T-cell (primary cell): Measurements from ENCODE around the gene B4GALNT3. TPM values are rescaled to one million over a fixed set of nuclear protein-coding genes. Genes with fewer than 3 reads are reported as not detected.
A peak's percentile ranks its signal among the peaks of the same experiment; 100 is the strongest.

Source experiments
- ATAC-seq, 4 experiments: fragments of 200-7000 bp in 3 of 4; fragments of 150-1000 bp in 1 of 4; cut with Tn5 transposase; replicated peaks in 1 of 4; 1 replicate in 3 of 4; 2 replicates in 1 of 4; pipeline ENCODE4 v1.10.0; 2021; ENCODE audit warnings: moderate library complexity in 3 of 4, mild to moderate bottlenecking in 2 of 4, moderate number of reproducible peaks in 1 of 4
- CTCF ChIA-PET, 2 donors: fragments of 300-600 bp; sonication (Branson Sonifier 250); formaldehyde crosslinking; loops; one replicate each; lab custom pipeline; 2022; ENCODE audit warnings: antibody characterized with exemption in 2 of 2; lab: Charles Lee
- POLR2A ChIA-PET, 2 donors: fragments of 300-600 bp; sonication (Branson Sonifier 250); formaldehyde crosslinking; loops; one replicate each; lab custom pipeline; 2022; ENCODE audit warnings: antibody characterized with exemption in 2 of 2; lab: Charles Lee
- DNase-seq, 35 experiments: peaks; one replicate each; pipeline versions ENCODE4 v3.0.0 to v3.0.0-alpha.2; 2013 to 2023
- H3K27ac ChIP-seq: one replicate; pipeline ENCODE4 v1.5.1; 2013; ENCODE audit warnings: low read length
- H3K27me3 ChIP-seq, 2 experiments: replicated peaks in 1 of 2; 1 replicate in 1 of 2; 2 replicates in 1 of 2; pipeline versions ENCODE4 v1.6.1 to v1.7.0; 2013; ENCODE audit warnings: low read length in 1 of 2, mixed read lengths in 1 of 2; ENCODE audit not compliant: control insufficient read depth in 2 of 2, insufficient read depth in 2 of 2; ENCODE audit errors: extremely low read depth in 1 of 2
- H3K36me3 ChIP-seq, 2 donors: 1 replicate in 1 of 2; 2 replicates in 1 of 2; pipeline versions ENCODE4 v1.6.1 to v1.7.0; 2013; ENCODE audit warnings: low read length in 1 of 2; ENCODE audit not compliant: control insufficient read depth in 2 of 2, insufficient read depth in 1 of 2; ENCODE audit errors: extremely low read depth in 1 of 2
- H3K4me1 ChIP-seq, 2 experiments: 1 replicate in 1 of 2; 2 replicates in 1 of 2; pipeline versions ENCODE4 v1.6.1 to v1.7.0; 2013; ENCODE audit warnings: low read length in 2 of 2, mixed read lengths in 1 of 2; ENCODE audit not compliant: insufficient read depth in 2 of 2, control insufficient read depth in 1 of 2; ENCODE audit errors: extremely low read depth in 1 of 2
- H3K4me3 ChIP-seq, 2 donors: 1 replicate in 1 of 2; 2 replicates in 1 of 2; pipeline versions ENCODE4 v1.5.1 to v1.7.0; 2013; ENCODE audit warnings: mild to moderate bottlenecking in 2 of 2, low read length in 1 of 2, moderate library complexity in 1 of 2; ENCODE audit not compliant: control insufficient read depth in 1 of 2; ENCODE audit errors: extremely low read depth in 1 of 2
- H3K9me3 ChIP-seq: 2 replicates; pipeline ENCODE4 v1.7.0; 2013
- H3K27ac Mint-ChIP-seq, 2 donors: one replicate each; pipeline ENCODE4 v1.8.0; 2020 to 2021; ENCODE audit warnings: mild to moderate bottlenecking in 2 of 2, mixed read lengths in 2 of 2
- H3K27me3 Mint-ChIP-seq, 2 donors: one replicate each; pipeline ENCODE4 v1.8.0; 2021 to 2022; ENCODE audit warnings: mixed read lengths in 2 of 2
- H3K36me3 Mint-ChIP-seq: one replicate; pipeline ENCODE4 v1.8.0; 2021; ENCODE audit warnings: mixed read lengths
- H3K4me1 Mint-ChIP-seq, 3 donors: one replicate each; pipeline ENCODE4 v1.8.0; 2020 to 2022; ENCODE audit warnings: mixed read lengths in 3 of 3, mild to moderate bottlenecking in 1 of 3
- H3K4me3 Mint-ChIP-seq, 3 donors: one replicate each; pipeline ENCODE4 v1.8.0; 2020 to 2022; ENCODE audit warnings: mild to moderate bottlenecking in 3 of 3, mixed read lengths in 3 of 3, moderate library complexity in 3 of 3
- H3K9me3 Mint-ChIP-seq, 3 donors: one replicate each; pipeline ENCODE4 v1.8.0; 2020 to 2022; ENCODE audit warnings: mixed read lengths in 3 of 3
- WGBS: methylation state at CpG from one replicate; pipeline ENCODE4 v1.1.5; 2013; ENCODE audit warnings: missing lambda C conversion rate; ENCODE audit not compliant: insufficient coverage; 5-methylcytosine and 5-hydroxymethylcytosine counted together
- total RNA-seq, 35 experiments: library from RNA in 6 of 35; stranded (reverse) in 6 of 35; fragments of 120-200 nt in 1 of 35; gene quantifications; one replicate each; pipeline versions ENCODE4 v1.2.1 to v1.2.4 and lab custom pipeline; 2013 to 2026

Gene B4GALNT3
- total RNA-seq, 5 donors from 2014 or later (not counting 1 experiment from before 2014, with no cell fraction given), result 0.70 to 3.8 (median 2.0) TPM

- H3K4me1 ChIP-seq, result no peaks in the 10 kb centered on the region
- WGBS, result 89% methylated on average over 12 of the region's 14 CpGs
- H3K4me1 Mint-ChIP-seq, result no peaks in the 10 kb centered on the region
- H3K4me3 Mint-ChIP-seq, result no peak overlapping the region
- no peaks in the 10 kb centered on the region for H3K27me3 ChIP-seq
- CTCF ChIA-PET, result no interaction called here
- no peaks in the 10 kb centered on the region for H3K27me3 Mint-ChIP-seq
- no peak for DNase-seq
- no peak overlapping the region for H3K4me3 ChIP-seq
- H3K36me3 Mint-ChIP-seq, result peaks cover 6% of the 10 kb centered on the region
- ATAC-seq, result no peak
- no peak overlapping the region for H3K27ac ChIP-seq
- no peak overlapping the region for H3K27ac Mint-ChIP-seq
- POLR2A ChIA-PET, result no interaction called here
- H3K36me3 ChIP-seq, result no peaks in the 10 kb centered on the region
- H3K9me3 ChIP-seq, result no peaks in the 10 kb centered on the region
- H3K9me3 Mint-ChIP-seq, result peaks cover 0 to 4% (median 0%) of the 10 kb centered on the region in 3 donors
Measured at GRCh38 chr12:590206-590750, 130.5 kb downstream of the B4GALNT3 start.

- H3K27ac ChIP-seq, result no peak overlapping the region
- CTCF ChIA-PET, result interaction anchor here in 1 of 2 donors (0.6 kb wide), 1 partner anchor 1052 kb away, joined by 4 read pairs; no protein-coding TSS in a partner anchor
- Mint-ChIP-seq H3K9me3 (peaks cover 0 to 4% (median 0%) of the 10 kb centered on the region in 3 donors), H3K4me3 (no peak overlapping the region), H3K27ac (no peak overlapping the region), H3K4me1 (no peaks in the 10 kb centered on the region), H3K36me3 (peaks cover 6% of the 10 kb centered on the region), H3K27me3 (no peaks in the 10 kb centered on the region)
- H3K4me3 ChIP-seq, result no peak overlapping the region
- WGBS, result 83% methylated on average over 13 of the region's 16 CpGs
- no peaks in the 10 kb centered on the region for H3K9me3 ChIP-seq
- H3K27me3 ChIP-seq, result peaks cover 0 to under 1% of the 10 kb centered on the region in 2 experiments
- no peak for DNase-seq
- ATAC-seq, result peak in 1 of 4 experiments; percentile 32
- H3K36me3 ChIP-seq, result no peaks in the 10 kb centered on the region
- H3K4me1 ChIP-seq, result no peaks in the 10 kb centered on the region
- POLR2A ChIA-PET, result no interaction called here
Measured at GRCh38 chr12:591167-592023, 131.7 kb downstream of the B4GALNT3 start.

GRCh38 chr12:592024-592505 is 132.3 kb downstream of the B4GALNT3 start:
- Mint-ChIP-seq H3K4me3 (no peak overlapping the region), H3K4me1 (no peaks in the 10 kb centered on the region), H3K27me3 (no peaks in the 10 kb centered on the region), H3K36me3 (peaks cover 6% of the 10 kb centered on the region), H3K27ac (no peak overlapping the region), H3K9me3 (peaks cover 0 to 4% (median 0%) of the 10 kb centered on the region in 3 donors)
- CTCF ChIA-PET, result no interaction called here
- H3K27ac ChIP-seq, result no peak overlapping the region
- peaks cover 0 to 3% of the 10 kb centered on the region in 2 experiments for H3K27me3 ChIP-seq
- H3K4me1 ChIP-seq, result no peaks in the 10 kb centered on the region
- POLR2A ChIA-PET, result no interaction called here
- H3K9me3 ChIP-seq, result no peaks in the 10 kb centered on the region
- H3K4me3 ChIP-seq, result no peak overlapping the region
- no peaks in the 10 kb centered on the region for H3K36me3 ChIP-seq
- ATAC-seq, result no peak
- DNase-seq, result no peak
- 98% methylated on average over 9 of the region's 11 CpGs for WGBS

- CTCF ChIA-PET, result no interaction called here
- H3K4me1 ChIP-seq, result no peaks in the 10 kb centered on the region
- WGBS, result 81% methylated on average over 3 of the region's 7 CpGs
- H3K27ac Mint-ChIP-seq, result no peak overlapping the region
- H3K36me3 ChIP-seq, result no peaks in the 10 kb centered on the region
- no peak overlapping the region for H3K27ac ChIP-seq
- no peaks in the 10 kb centered on the region for H3K9me3 ChIP-seq
- peaks cover 0 to under 1% (median 0%) of the 10 kb centered on the region in 3 donors for H3K9me3 Mint-ChIP-seq
- no peaks in the 10 kb centered on the region for H3K36me3 Mint-ChIP-seq
- ATAC-seq (no peak), DNase-seq (no peak)
- no peaks in the 10 kb centered on the region for H3K27me3 Mint-ChIP-seq
- no peaks in the 10 kb centered on the region for H3K4me1 Mint-ChIP-seq
- POLR2A ChIA-PET, result no interaction called here
- peaks cover 0 to 3% of the 10 kb centered on the region in 2 experiments for H3K27me3 ChIP-seq
- H3K4me3 ChIP-seq, result no peak overlapping the region
- no peak overlapping the region for H3K4me3 Mint-ChIP-seq
Measured at GRCh38 chr12:593396-594270, 133.9 kb downstream of the B4GALNT3 start.

GRCh38 chr12:597926-598568 is 138.3 kb downstream of the B4GALNT3 start:
- no peaks in the 10 kb centered on the region for H3K9me3 ChIP-seq
- POLR2A ChIA-PET, result no interaction called here
- CTCF ChIA-PET, result no interaction called here
- H3K27ac Mint-ChIP-seq, result no peak overlapping the region
- H3K27me3 ChIP-seq, result peaks cover 0 to 3% of the 10 kb centered on the region in 2 experiments
- no peaks in the 10 kb centered on the region for H3K4me1 ChIP-seq
- H3K4me3 ChIP-seq, result no peak overlapping the region
- H3K36me3 Mint-ChIP-seq, result no peaks in the 10 kb centered on the region
- 85% methylated on average over 6 of the region's 13 CpGs for WGBS
- DNase-seq (no peak), ATAC-seq (no peak)
- H3K4me1 Mint-ChIP-seq, result no peaks in the 10 kb centered on the region
- H3K27ac ChIP-seq, result no peak overlapping the region
- H3K36me3 ChIP-seq, result no peaks in the 10 kb centered on the region
- H3K9me3 Mint-ChIP-seq, result no peaks in the 10 kb centered on the region
- no peak overlapping the region for H3K4me3 Mint-ChIP-seq
- no peaks in the 10 kb centered on the region for H3K27me3 Mint-ChIP-seq
